Neural cell (in vitro differentiated cells): ENCODE measurements around the gene GPR152. TPM values are rescaled to one million over a fixed set of nuclear protein-coding genes. Genes with fewer than 3 reads are reported as not detected.

ENCODE experiments used
- H2AFZ ChIP-seq: fragments of 200-600, 300-800 bp; sonication (generic), shearing (Covaris generic); 2 replicates; pipeline ENCODE4 v1.6.0; 2014; ENCODE audit warnings: low read depth, mild to moderate bottlenecking, antibody characterized with exemption, low read length, moderate library complexity
- H3F3A ChIP-seq: fragments of 200-600 bp; shearing (Covaris generic); 2 replicates; pipeline ENCODE4 v1.6.1; 2016; ENCODE audit warnings: mild to moderate bottlenecking, moderate library complexity, mixed read lengths, antibody characterized with exemption, low read length; ENCODE audit not compliant: insufficient read depth, poor library complexity, severe bottlenecking
- H3K27ac ChIP-seq: fragments of 200-600, 300-800 bp; sonication (generic), shearing (Covaris generic); 2 replicates; pipeline ENCODE4 v1.5.1; 2014; ENCODE audit warnings: mild to moderate bottlenecking, low read length, moderate library complexity
- H3K27me3 ChIP-seq: fragments of 300-800, 200-600 bp; sonication (generic), shearing (Covaris generic); 2 replicates; pipeline ENCODE4 v1.6.0; 2014; ENCODE audit warnings: mild to moderate bottlenecking, low read depth, low read length, moderate library complexity; ENCODE audit not compliant: insufficient read depth
- H3K36me3 ChIP-seq: fragments of 300-800, 200-600 bp; sonication (generic), shearing (Covaris generic); 2 replicates; pipeline ENCODE4 v1.5.1; 2014; ENCODE audit warnings: mild to moderate bottlenecking, antibody characterized with exemption, low read length, moderate library complexity; ENCODE audit not compliant: insufficient read depth
- H3K4me2 ChIP-seq: fragments of 300-800, 200-600 bp; sonication (generic), shearing (Covaris generic); 2 replicates; pipeline ENCODE4 v1.6.0; 2014; ENCODE audit warnings: mild to moderate bottlenecking, low read length
- H3K4me3 ChIP-seq: fragments of 300-800, 200-600 bp; sonication (generic), shearing (Covaris generic); 2 replicates; pipeline ENCODE4 v1.5.1; 2014; ENCODE audit warnings: mild to moderate bottlenecking, low read length, moderate library complexity
- H3K79me2 ChIP-seq: fragments of 200-600 bp; shearing (Covaris generic); replicated peaks from 2 replicates; pipeline ENCODE4 v1.6.0; 2014; ENCODE audit warnings: mild to moderate bottlenecking, low read length, moderate library complexity; ENCODE audit not compliant: insufficient read depth
- H3K9ac ChIP-seq: fragments of 300-800, 200-600 bp; sonication (generic), shearing (Covaris generic); 2 replicates; pipeline ENCODE4 v1.6.1; 2016; ENCODE audit warnings: mild to moderate bottlenecking, low read length, mixed read lengths
- H3K9me2 ChIP-seq: fragments of 200-600 bp; shearing (Covaris generic); 2 replicates; pipeline ENCODE4 v1.6.1; 2016; ENCODE audit warnings: mild to moderate bottlenecking, low read length, mixed read lengths; ENCODE audit not compliant: insufficient read depth
- H3K9me3 ChIP-seq: fragments of 200-600, 300-800 bp; sonication (generic), shearing (Covaris generic); 2 replicates; pipeline ENCODE4 v1.6.1; 2016; ENCODE audit warnings: mild to moderate bottlenecking, mixed run types, low read length, moderate library complexity, mixed read lengths
- H4K20me1 ChIP-seq: fragments of 200-600 bp; shearing (Covaris generic); 2 replicates; pipeline ENCODE4 v1.6.1; 2016; ENCODE audit warnings: mild to moderate bottlenecking, mixed run types; ENCODE audit not compliant: insufficient read depth
- CTCF ChIP-seq: fragments of 450-650 bp; IDR thresholded peaks from 2 replicates; pipeline ENCODE4 v1.5.1; 2014; ENCODE audit warnings: antibody characterized with exemption, mild to moderate bottlenecking, moderate library complexity; ENCODE audit not compliant: poor library complexity, severe bottlenecking
- EP300 ChIP-seq: fragments of 450-650 bp; conservative IDR thresholded peaks from 2 replicates; pipeline ENCODE4 v1.6.1; 2014; ENCODE audit warnings: antibody characterized with exemption, mild to moderate bottlenecking, moderate library complexity; ENCODE audit not compliant: poor library complexity, severe bottlenecking
- EZH2 ChIP-seq: fragments of 200-600, 300-800 bp; shearing (Covaris generic), sonication (generic); IDR thresholded peaks from 2 replicates; pipeline ENCODE4 v1.6.1; 2014; ENCODE audit warnings: antibody characterized with exemption, low read length, borderline replicate concordance, mild to moderate bottlenecking; ENCODE audit not compliant: insufficient read depth, poor library complexity, severe bottlenecking
- MXI1 ChIP-seq: fragments of 450-650 bp; conservative IDR thresholded peaks from 2 replicates; pipeline ENCODE4 v1.6.1; 2014; ENCODE audit warnings: antibody characterized with exemption, mild to moderate bottlenecking; ENCODE audit not compliant: poor library complexity, severe bottlenecking
- POLR2AphosphoS5 ChIP-seq: IDR thresholded peaks from 2 replicates; pipeline ENCODE4 v1.6.1; 2012
- RAD21 ChIP-seq: fragments of 450-650 bp; conservative IDR thresholded peaks from 2 replicates; pipeline ENCODE4 v1.6.1; 2014; ENCODE audit warnings: antibody characterized with exemption, mild to moderate bottlenecking, moderate library complexity
- REST ChIP-seq: IDR thresholded peaks from 2 replicates; pipeline ENCODE4 v1.6.1; 2012; ENCODE audit warnings: borderline replicate concordance
- SMC3 ChIP-seq: fragments of 450-650 bp; conservative IDR thresholded peaks from 2 replicates; pipeline ENCODE4 v1.6.1; 2014; ENCODE audit warnings: antibody characterized with exemption, mild to moderate bottlenecking, moderate library complexity; ENCODE audit not compliant: poor library complexity
- TAF1 ChIP-seq: IDR thresholded peaks from 2 replicates; pipeline ENCODE4 v1.6.1; 2012; ENCODE audit warnings: low read depth
- polyA plus RNA-seq: library from polyadenylated mRNA; depleted of rRNA; stranded (reverse); fragments of >200 nt; gene quantifications from 2 replicates; pipeline ENCODE4 v1.2.3, GENCODE V29; 2014

The GPR152 gene
- polyA plus RNA-seq, 1 donor from 2014 or later, result not detected

- Histone ChIP-seq H3F3A (no peaks in the 10 kb centered on the region), H3K79me2 (no peaks in the 10 kb centered on the region), H3K27me3 (no peaks in the 10 kb centered on the region), H3K27ac (no peak overlapping the region), H3K4me3 (no peak overlapping the region), H3K9ac (no peak overlapping the region), H2AFZ (no peak overlapping the region), H3K9me2 (no peaks in the 10 kb centered on the region), H3K36me3 (no peaks in the 10 kb centered on the region), H4K20me1 (no peaks in the 10 kb centered on the region), H3K4me2 (no peak overlapping the region), H3K9me3 (no peaks in the 10 kb centered on the region)
- no peak for TF ChIP-seq MXI1
- TF ChIP-seq EZH2, result no peak
- TF ChIP-seq CTCF, result no peak
- no peak for TF ChIP-seq RAD21
- TF ChIP-seq EP300, result no peak
- no peak for TF ChIP-seq POLR2AphosphoS5
- TF ChIP-seq SMC3, result no peak
- no peak for TF ChIP-seq TAF1
- no peak for TF ChIP-seq REST
Measured at GRCh38 chr11:67493548-67494370, 41.2 kb upstream of the GPR152 start.

GRCh38 chr11:67492801-67493547 is 40.4 kb upstream of the GPR152 start:
- Histone ChIP-seq H3K79me2 (no peaks in the 10 kb centered on the region), H3K27me3 (no peaks in the 10 kb centered on the region), H3K4me2 (no peak overlapping the region), H3K9me3 (no peaks in the 10 kb centered on the region), H3K9me2 (no peaks in the 10 kb centered on the region), H2AFZ (no peak overlapping the region), H3K27ac (no peak overlapping the region), H4K20me1 (no peaks in the 10 kb centered on the region), H3F3A (no peaks in the 10 kb centered on the region), H3K9ac (no peak overlapping the region), H3K4me3 (no peak overlapping the region), H3K36me3 (no peaks in the 10 kb centered on the region)
- no peak for TF ChIP-seq TAF1
- TF ChIP-seq SMC3, result no peak
- no peak for TF ChIP-seq REST
